Activated CD4-positive, alpha-beta T cell treated with anti-CD3 and anti-CD28 coated beads, Interleukin-2, Interleukin-6, amounts not matched to agents 100 ng/mL and 50 ng/mL, durations not matched to agents 16 hours and 8 hours (primary cell): ENCODE results near the gene PGM5.
"Not testable (repeated sequence)": the region's sequence is repeated elsewhere in the genome, so short reads cannot be mapped to it uniquely, and the experiment has no call there.

Experiments used
- DNase-seq: peaks from one replicate; pipeline ENCODE4 v3.0.0-alpha.2; 2020

Gene PGM5

GRCh38 chr9:68383894-68384293, 27.5 kb downstream of the PGM5 start:
- DNase-seq: not testable (repeated sequence)

GRCh38 chr9:68389558-68389957, 33.1 kb downstream of the PGM5 start:
- DNase-seq: not testable (repeated sequence)

DNA sequence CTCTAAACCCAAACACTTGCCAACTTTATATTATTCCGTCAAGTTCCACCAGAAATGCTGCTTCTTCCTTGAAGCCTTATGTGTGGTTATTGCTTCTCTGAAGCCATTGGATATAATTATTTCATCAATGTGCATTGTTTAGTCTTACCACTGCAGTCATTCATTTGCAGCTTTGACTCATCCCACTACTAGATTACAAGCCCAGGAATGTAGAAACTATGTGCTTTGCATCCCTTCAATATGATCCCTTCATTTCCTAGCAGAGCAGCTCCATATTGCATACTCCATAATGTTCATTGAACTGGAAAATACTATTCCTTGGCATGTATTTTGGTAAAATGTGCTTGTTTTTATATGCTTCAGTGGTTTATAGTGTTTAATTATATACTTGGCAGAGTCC, 34.3 kb downstream of the PGM5 start:
- DNase-seq: not testable (repeated sequence)

- not testable (repeated sequence) for DNase-seq
These were observed 40.1 kb downstream of the PGM5 start for GRCh38 chr9:68396411-68397094.

DNA sequence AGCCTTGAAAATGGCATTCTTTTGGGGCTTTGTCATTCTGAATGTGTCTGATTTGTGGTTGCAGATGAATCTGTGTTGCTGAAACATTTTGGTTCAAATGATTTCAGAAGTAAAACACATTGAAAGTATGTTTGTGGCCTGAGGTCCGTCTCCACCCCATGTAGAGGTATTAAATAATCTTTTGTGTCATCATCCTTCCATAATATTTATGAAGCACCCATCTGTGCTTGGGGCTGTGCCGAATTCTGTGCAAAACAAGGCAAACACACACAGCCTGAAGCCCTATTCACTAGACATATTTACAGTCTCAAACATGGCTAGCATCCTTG, 40.6 kb downstream of the PGM5 start:
- not testable (repeated sequence) for DNase-seq

DNA sequence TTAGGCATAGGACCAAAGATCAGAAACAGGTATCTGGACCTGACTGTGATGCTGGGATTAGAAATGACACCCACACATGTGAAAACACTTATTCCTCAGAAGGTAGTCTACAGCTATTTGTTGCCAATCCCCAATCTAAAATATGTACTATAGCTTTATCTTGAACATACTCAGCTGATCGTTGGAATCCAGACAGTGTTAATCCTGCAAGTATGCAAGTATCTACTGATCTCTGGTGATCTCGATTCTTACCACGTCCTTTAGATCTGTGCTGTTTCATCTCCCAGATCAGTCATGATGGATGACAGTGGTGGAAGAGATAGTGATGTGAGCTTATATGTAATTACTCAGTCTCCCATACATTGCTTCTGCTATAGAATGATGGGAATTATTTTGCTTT, 41.4 kb downstream of the PGM5 start:
- DNase-seq: not testable (repeated sequence)

DNA sequence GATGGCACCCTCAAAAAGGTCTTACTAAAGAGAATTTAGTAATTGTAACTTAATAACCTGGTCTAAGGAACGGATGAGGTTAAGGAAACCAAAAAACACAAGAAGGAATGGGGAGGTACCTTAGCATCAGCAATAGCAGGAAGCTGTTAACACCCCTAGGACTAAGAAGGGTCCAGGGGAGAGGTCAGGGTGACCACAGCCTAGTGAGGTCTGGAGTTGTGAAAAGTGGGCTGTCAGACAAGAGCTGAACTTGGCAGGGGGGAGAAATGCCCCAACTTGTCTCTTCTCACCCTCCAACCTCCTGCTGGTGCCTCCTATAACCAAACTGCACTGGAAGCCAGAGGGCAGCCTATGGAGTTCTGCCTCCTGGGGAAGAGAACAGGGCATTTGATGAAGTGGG, 41.9 kb downstream of the PGM5 start:
- DNase-seq: not testable (repeated sequence)

DNA sequence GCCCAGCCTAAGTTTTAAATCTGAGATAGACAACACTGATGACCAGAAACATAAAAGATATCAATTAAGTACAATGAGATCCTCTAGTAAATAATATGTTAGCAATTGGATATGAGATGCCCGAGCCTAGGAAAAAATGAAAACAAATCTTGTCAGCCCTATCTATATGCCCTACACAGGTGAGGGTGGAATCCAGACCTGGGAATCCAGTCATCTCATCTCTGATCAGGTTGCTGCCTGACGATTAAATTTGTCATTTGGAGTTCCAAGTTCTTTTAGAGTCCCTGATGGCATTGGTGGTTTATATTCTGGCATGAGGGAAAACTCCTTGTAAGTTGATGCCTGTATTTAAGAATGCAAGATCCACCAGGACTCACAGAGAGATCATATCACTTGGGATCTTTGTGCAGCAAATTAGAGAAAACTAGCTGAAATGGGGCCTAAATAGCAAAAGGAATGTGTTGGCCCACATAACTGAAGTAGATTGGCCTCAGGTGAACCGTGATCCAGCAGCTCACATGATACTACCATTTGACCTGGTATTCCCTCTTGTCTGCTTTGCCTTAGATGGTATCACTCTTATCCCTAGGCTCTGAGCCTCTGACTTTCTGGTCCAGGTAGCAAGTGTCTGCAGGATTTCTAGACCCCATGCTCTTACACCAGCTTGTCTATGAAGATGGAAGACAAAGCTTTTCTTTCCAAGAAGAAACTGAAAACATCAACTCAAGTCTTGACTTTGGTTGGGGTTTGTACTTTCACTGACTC, 48.2 kb downstream of the PGM5 start:
- not testable (repeated sequence) for DNase-seq

DNA sequence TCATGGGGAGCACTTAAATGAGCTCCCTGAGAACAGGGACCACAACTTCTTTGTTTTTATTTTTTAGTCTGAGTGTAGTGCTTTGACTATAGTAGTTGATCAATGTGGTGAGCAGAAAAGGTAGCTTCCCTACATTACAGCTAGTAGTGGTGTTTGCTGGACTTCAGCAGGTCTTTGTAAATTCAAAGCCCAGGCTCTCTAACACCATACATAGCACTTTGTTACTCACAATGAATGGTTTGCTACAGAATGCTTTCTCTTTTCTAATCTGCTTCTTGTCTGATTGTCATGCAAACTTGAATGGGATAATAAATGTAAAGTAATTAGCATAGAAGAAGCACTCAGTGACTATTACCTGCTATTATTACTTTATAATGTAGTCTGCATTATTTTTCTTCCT, 55.5 kb downstream of the PGM5 start:
- not testable (repeated sequence) for DNase-seq

- not testable (repeated sequence) for DNase-seq
These were observed 56.3 kb downstream of the PGM5 start for GRCh38 chr9:68412754-68413153.

- DNase-seq: not testable (repeated sequence)
These were observed 58.7 kb downstream of the PGM5 start for GRCh38 chr9:68415065-68415464.

GRCh38 chr9:68416936-68417564, 60.6 kb downstream of the PGM5 start:
- peak; percentile 15 for DNase-seq

- DNase-seq: no peak
These were observed 61.4 kb downstream of the PGM5 start for GRCh38 chr9:68417762-68418161.

DNA sequence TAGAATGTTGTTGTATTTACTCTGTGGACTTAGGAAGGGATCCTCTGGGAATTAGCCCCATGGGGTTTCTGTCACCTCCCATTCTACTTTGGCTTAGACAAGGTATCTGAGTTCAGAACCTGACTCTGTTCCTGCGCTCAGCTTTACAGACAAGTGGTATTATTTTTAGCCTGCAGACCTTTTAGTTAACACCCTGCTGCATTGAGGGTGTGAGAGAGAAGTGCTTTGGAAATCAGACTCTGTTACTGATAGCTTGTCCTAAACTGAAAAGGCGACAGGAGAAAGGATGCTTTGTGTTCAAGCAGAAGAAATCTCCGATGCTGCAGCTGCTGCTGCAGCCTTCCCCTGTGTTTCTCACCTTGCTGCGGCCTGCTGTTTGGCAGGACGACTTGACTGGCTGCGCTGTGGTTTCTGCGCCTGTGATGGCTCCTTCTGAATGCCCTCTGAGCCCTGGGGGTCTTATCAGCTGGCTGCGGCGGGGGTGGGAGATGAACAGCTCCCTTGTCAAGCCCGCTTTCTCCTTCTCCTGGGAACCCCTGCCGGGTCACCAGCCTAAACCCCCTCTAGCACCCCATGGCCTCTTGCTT, 61.9 kb downstream of the PGM5 start:
- DNase-seq: no peak

GRCh38 chr9:68419901-68420300, 63.5 kb downstream of the PGM5 start:
- DNase-seq: no peak

GRCh38 chr9:68426755-68427154, 70.3 kb downstream of the PGM5 start:
- no peak for DNase-seq

- DNase-seq: no peak
These were observed 71.0 kb downstream of the PGM5 start for GRCh38 chr9:68427216-68427977.

GRCh38 chr9:68428481-68428880, 72.1 kb downstream of the PGM5 start:
- no peak for DNase-seq

GRCh38 chr9:68429631-68430030, 73.2 kb downstream of the PGM5 start:
- DNase-seq: no peak

GRCh38 chr9:68431307-68431706, 74.9 kb downstream of the PGM5 start:
- DNase-seq: no peak

- DNase-seq: no peak
These were observed 77.2 kb downstream of the PGM5 start for GRCh38 chr9:68433531-68434110.

- DNase-seq: no peak
These were observed 81.4 kb downstream of the PGM5 start for GRCh38 chr9:68437785-68438184.

- DNase-seq: no peak
These were observed 87.2 kb downstream of the PGM5 start for GRCh38 chr9:68443624-68444023.
